Spleen (tissue), 11 donors: Measurements from ENCODE around the gene CALM3. TPM values are rescaled to one million over a fixed set of nuclear protein-coding genes. Genes with fewer than 3 reads are reported as not detected.

Source experiments
- DNase-seq: peaks from one replicate; pipeline ENCODE4 v3.0.0-alpha.2; 2020
- H3K27ac ChIP-seq, 8 donors: fragments of 200-600 bp; sonication (generic) in 7 of 8; 1 replicate in 4 of 8; 2 replicates in 4 of 8; pipeline versions ENCODE4 v1.5.0 to v1.8.0; 2016 to 2021; ENCODE audit warnings: inconsistent platforms in 4 of 8, mild to moderate bottlenecking in 4 of 8, moderate library complexity in 1 of 8
- H3K27me3 ChIP-seq, 7 donors: fragments of 200-600 bp; sonication (generic) in 6 of 7; replicated peaks in 1 of 7; 1 replicate in 4 of 7; 2 replicates in 3 of 7; pipeline versions ENCODE4 v1.5.0 to v1.8.0; 2016 to 2021; ENCODE audit warnings: inconsistent platforms in 3 of 7, mild to moderate bottlenecking in 1 of 7
- H3K36me3 ChIP-seq, 6 donors: fragments of 200-600 bp; sonication (generic) in 5 of 6; 1 replicate in 4 of 6; 2 replicates in 2 of 6; pipeline versions ENCODE4 v1.5.0 to v1.8.0; 2016 to 2021; ENCODE audit warnings: inconsistent platforms in 2 of 6
- H3K4me1 ChIP-seq, 6 donors: fragments of 200-600 bp; sonication (generic) in 5 of 6; 1 replicate in 3 of 6; 2 replicates in 3 of 6; pipeline versions ENCODE4 v1.5.0 to v1.8.0; 2016 to 2021; ENCODE audit warnings: inconsistent platforms in 3 of 6
- H3K4me3 ChIP-seq, 8 donors: fragments of 200-600 bp; sonication (generic) in 7 of 8; 1 replicate in 4 of 8; 2 replicates in 4 of 8; pipeline versions ENCODE4 v1.5.0 to v1.8.0; 2016 to 2021; ENCODE audit warnings: inconsistent platforms in 4 of 8, mild to moderate bottlenecking in 4 of 8, moderate library complexity in 2 of 8
- H3K9me3 ChIP-seq, 8 donors: fragments of 200-600 bp; sonication (generic) in 7 of 8; 1 replicate in 4 of 8; 2 replicates in 4 of 8; pipeline versions ENCODE4 v1.5.0 to v1.8.0; 2016 to 2021; ENCODE audit warnings: inconsistent platforms in 4 of 8
- POLR2A ChIP-seq, 3 donors: fragments of 450-650 bp; IDR thresholded peaks; one replicate each; pipeline ENCODE4 v1.5.1; 2017; ENCODE audit warnings: antibody characterized with exemption in 3 of 3, mild to moderate bottlenecking in 1 of 3
- POLR2AphosphoS5 ChIP-seq, 3 donors: sonication (generic); formaldehyde crosslinking; IDR thresholded peaks; one replicate each; pipeline ENCODE4 v1.5.1; 2017; ENCODE audit warnings: antibody characterized with exemption in 3 of 3
- whole genome bisulfite sequencing, 5 donors: extraction: QIAGEN DNeasy Blood & Tissue Kit in 3 of 5; methylation state at CpG; one replicate each; pipeline versions ENCODE4 v1.1.5 to v1.1.7; 2013 to 2018; 5-methylcytosine and 5-hydroxymethylcytosine counted together
- intact Hi-C: fragments of 100-400 bp; cut with DNase I; formaldehyde crosslinking; loops from one replicate; pipeline ENCODE4 v1.15.0; 2023; ENCODE audit warnings: low total_unique reads
- polyA plus RNA-seq, 3 donors: library from polyadenylated mRNA; stranded (reverse); fragments of 200-250 nt; gene quantifications; one replicate each; pipeline ENCODE4 v1.2.1, GENCODE V29; 2013
- total RNA-seq, 7 donors: library from RNA; depleted of rRNA in 3 of 7; stranded (reverse); fragments of >200 nt in 3 of 7; fragmentation: NEBNext Ultra II Directional in 4 of 7; extraction: Animal tissue kit (Norgen Biotek cat#: 25700) in 4 of 7; gene quantifications; one replicate each; pipeline versions ENCODE4 v1.1.0 to v1.2.1, GENCODE V29; 2016 to 2021
- TF ChIP-seq, protein P1 (sequence below), 11 experiments: fragments of 200-600 bp in 7 of 11; fragments of 450-650 bp in 4 of 11; sonication (generic) in 4 of 11; IDR thresholded peaks in 8 of 11; conservative IDR thresholded peaks in 3 of 11; 1 replicate in 7 of 11; 2 replicates in 4 of 11; pipeline versions ENCODE4 v1.4.0 to v1.8.0; 2016 to 2021; ENCODE audit warnings: antibody characterized with exemption in 11 of 11, inconsistent platforms in 4 of 11, mild to moderate bottlenecking in 1 of 11
- donor health status: healthy with polysubstance abuse.
- donor health status: DM: no; HTN: no; CAD: no; lungs with moderate emphysema.
- donor health status: DM: no; HTN: no; CAD: no.
- donor health status: Bipolar disorder and iron deficiency.
- donor health status: healthy.
- donor health status: DM: no; HTN: no; CAD: no.
- donor health status: DM: yes; HTN: yes; CAD: no.

CALM3 gene
- total and polyA plus RNA-seq, 10 donors: 78.1 to 197 (median 140) TPM

DNA sequence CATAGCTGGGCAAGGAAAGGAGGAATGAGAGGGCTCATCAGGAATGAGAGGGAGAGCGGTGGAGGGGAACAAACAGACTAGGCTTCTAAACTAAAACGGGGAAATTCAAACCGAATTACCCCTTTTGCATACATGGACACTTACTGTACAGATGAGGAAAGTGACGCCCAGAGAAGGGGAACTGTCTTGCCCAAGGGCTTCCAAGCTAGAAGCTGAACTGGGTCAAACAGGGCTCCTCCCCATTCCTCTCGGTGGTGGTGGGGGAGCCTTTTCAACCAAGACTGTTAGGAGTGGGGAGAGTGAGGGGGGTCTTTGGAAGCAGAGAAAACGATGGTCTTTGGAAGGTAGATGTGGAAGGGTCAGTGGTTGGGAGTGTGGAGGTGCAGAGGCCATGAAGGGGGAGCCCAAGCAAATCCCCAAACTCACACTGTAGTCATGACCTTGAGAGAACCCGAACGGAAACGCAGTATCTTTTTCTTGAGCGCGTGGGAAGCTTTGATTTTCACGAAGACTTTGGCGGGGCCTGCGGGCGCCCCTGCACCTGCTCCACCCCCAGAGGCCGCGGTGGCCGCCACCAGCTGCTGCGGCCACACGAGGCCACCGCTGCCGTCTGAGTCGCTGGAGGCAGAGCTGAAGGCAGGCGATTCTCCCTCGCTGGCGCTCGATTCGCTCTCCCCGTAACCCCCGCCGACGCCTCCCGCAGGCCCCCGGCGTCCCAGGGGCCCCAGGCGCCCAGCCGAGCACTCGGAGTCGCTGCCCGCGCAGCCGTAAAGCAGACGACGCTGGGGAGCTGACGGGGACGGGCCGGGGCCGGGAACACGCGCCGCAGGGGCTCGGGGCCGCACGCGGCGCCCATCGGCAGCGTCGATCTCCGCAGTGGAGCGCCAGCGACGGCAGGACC is 47.2 kb downstream of the CALM3 start:
- Histone ChIP-seq H3K4me3 (peak overlapping the region in 1 of 8 donors; percentile 13), H3K27ac (no peak overlapping the region), H3K9me3 (peaks cover 0 to 26% (median 14%) of the 10 kb centered on the region in 8 donors), H3K27me3 (peaks cover 0 to 81% (median 31%) of the 10 kb centered on the region in 7 donors), H3K36me3 (peaks cover 0 to 13% (median 0%) of the 10 kb centered on the region in 6 donors), H3K4me1 (peaks cover 0 to 12% (median 4%) of the 10 kb centered on the region in 6 donors)
- DNase-seq: no peak
- TF ChIP-seq, protein P1, sequence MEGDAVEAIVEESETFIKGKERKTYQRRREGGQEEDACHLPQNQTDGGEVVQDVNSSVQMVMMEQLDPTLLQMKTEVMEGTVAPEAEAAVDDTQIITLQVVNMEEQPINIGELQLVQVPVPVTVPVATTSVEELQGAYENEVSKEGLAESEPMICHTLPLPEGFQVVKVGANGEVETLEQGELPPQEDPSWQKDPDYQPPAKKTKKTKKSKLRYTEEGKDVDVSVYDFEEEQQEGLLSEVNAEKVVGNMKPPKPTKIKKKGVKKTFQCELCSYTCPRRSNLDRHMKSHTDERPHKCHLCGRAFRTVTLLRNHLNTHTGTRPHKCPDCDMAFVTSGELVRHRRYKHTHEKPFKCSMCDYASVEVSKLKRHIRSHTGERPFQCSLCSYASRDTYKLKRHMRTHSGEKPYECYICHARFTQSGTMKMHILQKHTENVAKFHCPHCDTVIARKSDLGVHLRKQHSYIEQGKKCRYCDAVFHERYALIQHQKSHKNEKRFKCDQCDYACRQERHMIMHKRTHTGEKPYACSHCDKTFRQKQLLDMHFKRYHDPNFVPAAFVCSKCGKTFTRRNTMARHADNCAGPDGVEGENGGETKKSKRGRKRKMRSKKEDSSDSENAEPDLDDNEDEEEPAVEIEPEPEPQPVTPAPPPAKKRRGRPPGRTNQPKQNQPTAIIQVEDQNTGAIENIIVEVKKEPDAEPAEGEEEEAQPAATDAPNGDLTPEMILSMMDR (IDR thresholded peaks at IDR 0.05 in 8 of 11, conservative IDR thresholded peaks at IDR 0.05 in 3 of 11): no peak
- no peak for TF ChIP-seq POLR2AphosphoS5 (IDR thresholded peaks at IDR 0.05)
- TF ChIP-seq POLR2A (IDR thresholded peaks at IDR 0.05): no peak
- 22 to 37% (median 32%) methylated on average over 15 to 63 of the region's 63 CpGs for WGBS, 5 donors
- intact Hi-C loops: no loop called here

DNA sequence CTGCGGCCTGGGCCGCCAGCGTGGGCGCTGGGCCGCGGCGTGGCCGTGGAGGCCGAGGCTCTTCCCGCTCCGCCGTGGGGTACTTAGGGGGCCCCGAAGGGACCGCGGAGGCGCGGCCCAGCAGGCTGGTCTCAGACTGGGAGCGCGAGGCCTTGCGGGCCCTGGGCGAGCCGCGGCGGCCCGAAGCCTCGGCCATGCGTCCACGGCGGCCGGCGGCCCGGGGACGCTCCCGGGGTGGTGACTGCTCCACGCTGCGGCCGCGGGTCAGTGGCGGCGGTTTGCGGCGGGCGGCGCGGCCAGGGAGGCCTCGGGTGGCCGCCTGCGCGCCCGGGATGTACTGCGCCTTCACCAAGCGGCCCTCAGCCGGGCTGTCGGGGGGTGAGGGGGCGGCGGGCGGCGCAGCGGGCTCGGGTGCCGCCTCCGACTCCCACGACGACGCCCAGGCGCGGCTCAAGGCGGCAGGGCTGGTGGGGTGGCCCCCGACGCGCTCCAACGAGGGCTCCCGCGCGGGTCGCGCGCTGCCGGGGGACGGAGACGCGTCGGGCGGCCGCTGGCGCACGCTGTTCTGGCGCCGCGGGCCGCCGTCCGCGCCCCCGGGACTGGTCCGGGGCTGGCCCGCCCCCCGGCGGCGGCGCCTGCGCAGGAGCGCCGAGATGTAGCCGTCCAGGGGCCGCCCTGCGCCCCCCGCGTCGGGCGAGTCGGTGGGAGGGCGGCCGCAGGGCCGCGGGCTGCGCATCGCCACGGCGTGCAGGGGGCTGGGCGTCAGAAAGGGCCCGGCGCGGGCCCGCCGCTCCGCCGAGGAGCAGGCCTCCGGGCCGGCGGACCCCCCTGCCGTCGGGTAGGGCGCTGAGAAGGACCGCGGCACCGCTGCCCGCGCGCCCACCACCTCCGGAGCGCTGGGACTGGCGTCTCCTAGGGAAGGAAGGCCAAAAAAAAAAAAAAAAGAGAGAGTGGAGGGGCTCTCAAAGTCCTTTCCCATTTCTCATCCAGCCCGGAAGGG is 48.1 kb downstream of the CALM3 start:
- DNase-seq: no peak
- H3K4me3 ChIP-seq: peak overlapping the region in 1 of 8 donors; percentile 13
- H3K27me3 ChIP-seq: peaks cover 0 to 91% (median 31%) of the 10 kb centered on the region in 7 donors
- H3K36me3 ChIP-seq: peaks cover 0 to 13% (median 0%) of the 10 kb centered on the region in 6 donors
- H3K4me1 ChIP-seq: peaks cover 0 to 17% (median 4%) of the 10 kb centered on the region in 6 donors
- peaks cover 0 to 26% (median 14%) of the 10 kb centered on the region in 8 donors for H3K9me3 ChIP-seq
- WGBS, 5 donors: 15 to 43% (median 28%) methylated on average over 36 to 144 of the region's 144 CpGs
- H3K27ac ChIP-seq: peak overlapping the region in 1 of 8 donors; percentile 31
- TF ChIP-seq, protein P1 (IDR thresholded peaks at IDR 0.05 in 8 of 11, conservative IDR thresholded peaks at IDR 0.05 in 3 of 11): no peak
- TF ChIP-seq POLR2A (IDR thresholded peaks at IDR 0.05): no peak
- TF ChIP-seq POLR2AphosphoS5 (IDR thresholded peaks at IDR 0.05): no peak
- intact Hi-C loops: no loop called here

DNA sequence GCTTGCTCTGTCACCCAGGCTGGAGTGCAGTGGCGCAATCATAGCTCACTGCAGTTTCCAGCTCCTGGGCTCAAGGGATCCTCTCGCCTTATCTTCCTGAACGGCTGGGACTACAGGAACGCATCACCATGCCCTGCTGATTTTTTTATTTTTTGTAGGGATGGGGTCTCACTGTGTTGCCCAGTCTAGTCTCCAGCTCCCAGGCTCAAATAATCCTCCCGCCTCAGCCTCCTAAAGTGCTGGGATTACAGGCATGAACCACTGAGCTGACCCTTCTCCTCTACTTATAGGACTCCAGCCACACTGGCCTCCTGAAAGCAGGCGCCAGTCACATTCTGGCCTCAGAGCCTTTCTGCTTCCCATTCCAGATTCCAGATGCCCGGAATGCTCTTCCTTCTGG is 49.3 kb downstream of the CALM3 start:
- H3K27me3 ChIP-seq: peaks cover 0 to 96% (median 31%) of the 10 kb centered on the region in 7 donors
- TF ChIP-seq POLR2AphosphoS5 (IDR thresholded peaks at IDR 0.05): no peak
- TF ChIP-seq, protein P1 (IDR thresholded peaks at IDR 0.05 in 8 of 11, conservative IDR thresholded peaks at IDR 0.05 in 3 of 11): no peak
- TF ChIP-seq POLR2A (IDR thresholded peaks at IDR 0.05): no peak
- no peak for DNase-seq
- H3K27ac ChIP-seq: peak overlapping the region in 4 of 8 donors; percentile 2 to 31 (median 12)
- H3K4me3 ChIP-seq: no peak overlapping the region
- intact Hi-C loops: no loop called here
- 78 to 92% (median 89%) methylated on average over 7 of the region's 7 CpGs for WGBS, 5 donors
- peaks cover 0 to 26% (median 14%) of the 10 kb centered on the region in 8 donors for H3K9me3 ChIP-seq
- H3K4me1 ChIP-seq: peaks cover 0 to 19% (median 9%) of the 10 kb centered on the region in 6 donors
- H3K36me3 ChIP-seq: peaks cover 0 to 13% (median 0%) of the 10 kb centered on the region in 6 donors
